ENCODE results near the gene HIVEP3.
A peak's percentile ranks its signal among the peaks of the same experiment; 100 is the strongest.

HIVEP3 gene

GRCh38 chr1:41683681-41684500, 234.8 kb downstream of the HIVEP3 start:
- DNase-seq (ENCODE audit: low read depth in 3 of 3), result no peak

- DNase-seq (ENCODE audit: low read depth in 3 of 3), result no peak
Observed at GRCh38 chr1:41682845-41683625, 235.7 kb downstream of the HIVEP3 start.

- no peak for DNase-seq (ENCODE audit: low read depth in 3 of 3)
Observed at GRCh38 chr1:41682149-41682548, 236.6 kb downstream of the HIVEP3 start.

- DNase-seq (ENCODE audit: low read depth in 3 of 3), result no peak
Observed at GRCh38 chr1:41681331-41682098, 237.2 kb downstream of the HIVEP3 start.

GRCh38 chr1:41679994-41680393, 238.7 kb downstream of the HIVEP3 start:
- no peak for DNase-seq (ENCODE audit: low read depth in 3 of 3)

GRCh38 chr1:41679531-41679930, 239.2 kb downstream of the HIVEP3 start:
- DNase-seq (ENCODE audit: low read depth in 3 of 3), result no peak

- no peak for DNase-seq (ENCODE audit: low read depth in 3 of 3)
Observed at GRCh38 chr1:41678111-41678878, 240.4 kb downstream of the HIVEP3 start.

- no peak for DNase-seq (ENCODE audit: low read depth in 3 of 3)
Observed at GRCh38 chr1:41677620-41678019, 241.1 kb downstream of the HIVEP3 start.

GRCh38 chr1:41675401-41675800, 243.3 kb downstream of the HIVEP3 start:
- DNase-seq (ENCODE audit: low read depth in 3 of 3), result no peak

- no peak for DNase-seq (ENCODE audit: low read depth in 3 of 3)
Observed at GRCh38 chr1:41674522-41674921, 244.2 kb downstream of the HIVEP3 start.

GRCh38 chr1:41673806-41674205, 244.9 kb downstream of the HIVEP3 start:
- DNase-seq (ENCODE audit: low read depth in 3 of 3), result no peak

- no peak for DNase-seq (ENCODE audit: low read depth in 3 of 3)
Observed at GRCh38 chr1:41673378-41673777, 245.3 kb downstream of the HIVEP3 start.

- DNase-seq (ENCODE audit: low read depth in 3 of 3), result no peak
Observed at GRCh38 chr1:41672641-41673361, 245.9 kb downstream of the HIVEP3 start.

GRCh38 chr1:41672173-41672572, 246.5 kb downstream of the HIVEP3 start:
- no peak for DNase-seq (ENCODE audit: low read depth in 3 of 3)

GRCh38 chr1:41671116-41671755, 247.5 kb downstream of the HIVEP3 start:
- no peak for DNase-seq (ENCODE audit: low read depth in 3 of 3)

GRCh38 chr1:41670217-41670957, 248.3 kb downstream of the HIVEP3 start:
- DNase-seq (ENCODE audit: low read depth in 3 of 3), result no peak

- DNase-seq (ENCODE audit: low read depth in 3 of 3), result no peak
Observed at GRCh38 chr1:41668967-41669366, 249.8 kb downstream of the HIVEP3 start.

- no peak for DNase-seq (ENCODE audit: low read depth in 3 of 3)
Observed at GRCh38 chr1:41668054-41668660, 250.6 kb downstream of the HIVEP3 start.

- peak; percentile 35 to 61 (median 61) for DNase-seq (ENCODE audit: low read depth in 3 of 3)
Observed at GRCh38 chr1:41666981-41667631, 251.6 kb downstream of the HIVEP3 start.

All from stimulated activated CD4-positive, alpha-beta T cell treated with anti-CD3 and anti-CD28 coated beads, TNF-alpha, amount 100 ng/mL, for 4 hours (primary cell).